Measurements from ENCODE around the gene GPR6. TPM values are rescaled to one million over a fixed set of nuclear protein-coding genes. Genes with fewer than 3 reads are reported as not detected.

The GPR6 gene
- total and polyA plus RNA-seq, 2 donors (not counting 1 experiment from before 2014, with no cell fraction given), result not detected

DNA sequence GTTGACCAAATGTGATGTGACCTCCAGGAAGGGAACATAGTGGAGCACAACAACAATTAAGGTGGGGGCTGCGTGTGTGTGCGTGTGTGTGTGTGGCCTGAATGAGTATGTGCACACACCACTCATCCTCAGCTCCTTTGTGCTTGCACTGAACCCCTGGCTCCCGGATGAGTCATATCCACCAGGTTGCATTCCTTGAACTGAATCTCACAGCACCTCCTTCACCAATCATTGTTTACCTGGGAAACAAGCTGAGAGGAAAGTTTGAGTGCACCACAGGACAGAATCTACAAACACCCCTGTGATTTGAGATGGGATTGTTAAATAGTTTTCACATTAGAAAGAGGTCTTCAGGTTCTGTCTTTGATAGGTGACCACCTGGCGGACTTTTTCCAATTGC is 33.7 kb upstream of the GPR6 start:
- Histone ChIP-seq H3K27ac (ENCODE audit: low read length in 2 of 2) (no peak overlapping the region), H3K4me1 (ENCODE audit: control insufficient read depth in 2 of 2, insufficient read depth in 2 of 2, low read length in 2 of 2) (no peaks in the 10 kb centered on the region), H3K27me3 (replicated peaks in 1 of 4; ENCODE audit: control extremely low read depth in 1 of 4, control insufficient read depth in 3 of 4, insufficient read depth in 4 of 4, low read length in 3 of 4) (no peaks in the 10 kb centered on the region), H4K20me1 (ENCODE audit: control insufficient read depth, insufficient read depth, low read length, poor library complexity, severe bottlenecking) (no peaks in the 10 kb centered on the region), H3K9me3 (ENCODE audit: control extremely low read depth in 1 of 3, control insufficient read depth in 2 of 3, insufficient read depth in 1 of 3, low read length in 2 of 3) (peaks cover 0 to 2% (median 0%) of the 10 kb centered on the region in 3 donors), H3K4me2 (replicated peaks; ENCODE audit: low read depth, low read length, poor library complexity, severe bottlenecking) (no peak overlapping the region), H3K9ac (ENCODE audit: low read length) (no peak overlapping the region), H3K4me3 (ENCODE audit: control extremely low read depth in 1 of 5, extremely low read depth in 1 of 5, insufficient read depth in 1 of 5, low read depth in 2 of 5, low read length in 4 of 5) (no peak overlapping the region), H3K36me3 (replicated peaks in 1 of 2; ENCODE audit: control extremely low read depth in 1 of 2, control insufficient read depth in 1 of 2, extremely low read depth in 1 of 2, insufficient read depth in 2 of 2, low read length in 1 of 2) (no peaks in the 10 kb centered on the region), H2AFZ (ENCODE audit: insufficient read depth, low read depth, low read length, poor library complexity, severe bottlenecking) (no peak overlapping the region), H3K79me2 (ENCODE audit: control insufficient read depth, insufficient read depth, low read length) (no peaks in the 10 kb centered on the region)
- Mint-ChIP-seq H3K27ac (no peak overlapping the region), H3K4me3 (no peak overlapping the region), H3K27me3 (peaks cover 41% of the 10 kb centered on the region), H3K9me3 (ENCODE audit: insufficient read depth) (no peaks in the 10 kb centered on the region), H3K4me1 (no peaks in the 10 kb centered on the region)
- 80% methylated on average over 2 of the region's 4 CpGs for WGBS (ENCODE audit: insufficient coverage)
- ChIA-PET POLR2A (no interaction called here), CTCF (interaction anchor here (0.8 kb wide), 1 partner anchor 95 kb away, joined by 3 read pairs; no protein-coding TSS in a partner anchor)
- DNase-seq, result no peak
- intact Hi-C loops (cut with micrococcal nuclease), result no loop called here
- no peak for ATAC-seq (ENCODE audit: low read depth)
- TF ChIP-seq, protein P1, sequence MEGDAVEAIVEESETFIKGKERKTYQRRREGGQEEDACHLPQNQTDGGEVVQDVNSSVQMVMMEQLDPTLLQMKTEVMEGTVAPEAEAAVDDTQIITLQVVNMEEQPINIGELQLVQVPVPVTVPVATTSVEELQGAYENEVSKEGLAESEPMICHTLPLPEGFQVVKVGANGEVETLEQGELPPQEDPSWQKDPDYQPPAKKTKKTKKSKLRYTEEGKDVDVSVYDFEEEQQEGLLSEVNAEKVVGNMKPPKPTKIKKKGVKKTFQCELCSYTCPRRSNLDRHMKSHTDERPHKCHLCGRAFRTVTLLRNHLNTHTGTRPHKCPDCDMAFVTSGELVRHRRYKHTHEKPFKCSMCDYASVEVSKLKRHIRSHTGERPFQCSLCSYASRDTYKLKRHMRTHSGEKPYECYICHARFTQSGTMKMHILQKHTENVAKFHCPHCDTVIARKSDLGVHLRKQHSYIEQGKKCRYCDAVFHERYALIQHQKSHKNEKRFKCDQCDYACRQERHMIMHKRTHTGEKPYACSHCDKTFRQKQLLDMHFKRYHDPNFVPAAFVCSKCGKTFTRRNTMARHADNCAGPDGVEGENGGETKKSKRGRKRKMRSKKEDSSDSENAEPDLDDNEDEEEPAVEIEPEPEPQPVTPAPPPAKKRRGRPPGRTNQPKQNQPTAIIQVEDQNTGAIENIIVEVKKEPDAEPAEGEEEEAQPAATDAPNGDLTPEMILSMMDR (IDR thresholded peaks at IDR 0.05), result no peak
- no peak for TF ChIP-seq EZH2 (IDR thresholded peaks at IDR 0.05; ENCODE audit: borderline replicate concordance, insufficient read depth, low read depth, low read length, poor library complexity, severe bottlenecking)

DNA sequence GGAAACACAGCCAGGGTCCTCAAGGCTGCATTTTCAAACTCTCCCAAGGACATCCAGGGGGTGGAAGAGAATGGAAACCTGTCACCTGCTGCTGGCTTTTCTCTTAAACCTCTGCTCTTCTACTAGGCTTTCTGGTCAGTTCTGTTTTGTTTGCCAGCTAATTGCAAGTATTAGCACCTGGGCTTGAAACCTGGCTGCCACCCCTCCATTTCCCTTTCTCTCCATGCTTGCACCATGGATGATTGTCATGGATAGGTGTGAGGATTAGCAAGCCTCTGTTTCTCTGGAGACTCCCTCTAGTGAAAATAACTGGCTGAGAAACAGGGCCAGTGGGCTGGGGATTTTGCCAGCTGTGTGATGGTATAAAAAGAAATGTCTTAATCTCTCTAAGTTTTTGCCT is 33.0 kb upstream of the GPR6 start:
- ATAC-seq (ENCODE audit: low read depth) (no peak), DNase-seq (no peak)
- TF ChIP-seq, protein P1 (IDR thresholded peaks at IDR 0.05), result no peak
- TF ChIP-seq EZH2 (IDR thresholded peaks at IDR 0.05; ENCODE audit: borderline replicate concordance, insufficient read depth, low read depth, low read length, poor library complexity, severe bottlenecking), result no peak
- Mint-ChIP-seq H3K4me1 (no peaks in the 10 kb centered on the region), H3K9me3 (ENCODE audit: insufficient read depth) (peaks cover 2% of the 10 kb centered on the region), H3K27ac (no peak overlapping the region), H3K27me3 (peaks cover 46% of the 10 kb centered on the region), H3K4me3 (no peak overlapping the region)
- Histone ChIP-seq H3K9me3 (ENCODE audit: control extremely low read depth in 1 of 3, control insufficient read depth in 2 of 3, insufficient read depth in 1 of 3, low read length in 2 of 3) (peaks cover 0 to 9% (median 0%) of the 10 kb centered on the region in 3 donors), H3K27me3 (replicated peaks in 1 of 4; ENCODE audit: control extremely low read depth in 1 of 4, control insufficient read depth in 3 of 4, insufficient read depth in 4 of 4, low read length in 3 of 4) (no peaks in the 10 kb centered on the region), H3K79me2 (ENCODE audit: control insufficient read depth, insufficient read depth, low read length) (no peaks in the 10 kb centered on the region), H3K27ac (ENCODE audit: low read length in 2 of 2) (no peak overlapping the region), H2AFZ (ENCODE audit: insufficient read depth, low read depth, low read length, poor library complexity, severe bottlenecking) (no peak overlapping the region), H4K20me1 (ENCODE audit: control insufficient read depth, insufficient read depth, low read length, poor library complexity, severe bottlenecking) (no peaks in the 10 kb centered on the region), H3K4me3 (ENCODE audit: control extremely low read depth in 1 of 5, extremely low read depth in 1 of 5, insufficient read depth in 1 of 5, low read depth in 2 of 5, low read length in 4 of 5) (no peak overlapping the region), H3K4me2 (replicated peaks; ENCODE audit: low read depth, low read length, poor library complexity, severe bottlenecking) (no peak overlapping the region), H3K4me1 (ENCODE audit: control insufficient read depth in 2 of 2, insufficient read depth in 2 of 2, low read length in 2 of 2) (no peaks in the 10 kb centered on the region), H3K36me3 (replicated peaks in 1 of 2; ENCODE audit: control extremely low read depth in 1 of 2, control insufficient read depth in 1 of 2, extremely low read depth in 1 of 2, insufficient read depth in 2 of 2, low read length in 1 of 2) (no peaks in the 10 kb centered on the region), H3K9ac (ENCODE audit: low read length) (no peak overlapping the region)
- ChIA-PET CTCF (interaction anchor here (0.8 kb wide), 1 partner anchor 95 kb away, joined by 3 read pairs; no protein-coding TSS in a partner anchor), POLR2A (no interaction called here)
- intact Hi-C loops (cut with micrococcal nuclease), result no loop called here
